C4-2B (cell line): ENCODE data around the gene SMYD5.

Experiments used
- H3K27ac ChIP-seq: fragments of 450-650 bp; 2 replicates; pipeline ENCODE4 v1.5.1; 2017
- CTCF ChIP-seq: fragments of 450-650 bp; conservative IDR thresholded peaks from 2 replicates; pipeline ENCODE4 v1.5.1; 2017; ENCODE audit warnings: mild to moderate bottlenecking
- ZFX ChIP-seq: fragments of 450-650 bp; IDR thresholded peaks from 2 replicates; pipeline ENCODE4 v1.6.1; 2017

The SMYD5 gene

GRCh38 chr2:73212448-73213176 lies 1.4 kb upstream of the SMYD5 start:
- no peak overlapping the region for H3K27ac ChIP-seq
- peak; percentile 85 for TF ChIP-seq CTCF
- no peak for TF ChIP-seq ZFX

- no peak overlapping the region for H3K27ac ChIP-seq
- TF ChIP-seq CTCF (no peak), ZFX (no peak)
Measured at GRCh38 chr2:73215254-73215653, 1.2 kb downstream of the SMYD5 start.

GRCh38 chr2:73217160-73217559 lies 3.1 kb downstream of the SMYD5 start:
- no peak overlapping the region for H3K27ac ChIP-seq
- TF ChIP-seq ZFX (no peak), CTCF (no peak)

GRCh38 chr2:73217826-73218225 lies 3.8 kb downstream of the SMYD5 start:
- H3K27ac ChIP-seq = no peak overlapping the region
- TF ChIP-seq CTCF (no peak), ZFX (no peak)

- TF ChIP-seq ZFX = no peak
- TF ChIP-seq CTCF = no peak
- no peak overlapping the region for H3K27ac ChIP-seq
Measured at GRCh38 chr2:73218298-73218697, 4.3 kb downstream of the SMYD5 start.

- no peak overlapping the region for H3K27ac ChIP-seq
- TF ChIP-seq CTCF = no peak
- TF ChIP-seq ZFX = no peak
Measured at GRCh38 chr2:73223821-73224220, 9.8 kb downstream of the SMYD5 start.

GRCh38 chr2:73225513-73226360 lies 11.7 kb downstream of the SMYD5 start:
- H3K27ac ChIP-seq = no peak overlapping the region

More at GRCh38 chr2:73225513-73226360, 11.7 kb downstream of the SMYD5 start:
- TF ChIP-seq ZFX (no peak), CTCF (no peak)
